B cell (primary cell): Measurements from ENCODE around the gene B4GALT5.

Source experiments
- CTCF ChIP-seq: fragments of 200-600 bp; IDR thresholded peaks from one replicate; pipeline ENCODE4 v1.8.0; 2022; ENCODE audit warnings: antibody characterized with exemption, mild to moderate bottlenecking
- EZH2 ChIP-seq: IDR thresholded peaks from 2 replicates; pipeline ENCODE4 v1.6.1; 2012; ENCODE audit warnings: borderline replicate concordance, low read depth, mild to moderate bottlenecking, moderate library complexity, low read length; ENCODE audit not compliant: insufficient read depth, poor library complexity, severe bottlenecking

GRCh38 chr20:49749625-49750024 lies 35.9 kb upstream of the B4GALT5 start:
- TF ChIP-seq CTCF = no peak
- no peak for TF ChIP-seq EZH2
